ENCODE results near the gene POLR3A.

DNA sequence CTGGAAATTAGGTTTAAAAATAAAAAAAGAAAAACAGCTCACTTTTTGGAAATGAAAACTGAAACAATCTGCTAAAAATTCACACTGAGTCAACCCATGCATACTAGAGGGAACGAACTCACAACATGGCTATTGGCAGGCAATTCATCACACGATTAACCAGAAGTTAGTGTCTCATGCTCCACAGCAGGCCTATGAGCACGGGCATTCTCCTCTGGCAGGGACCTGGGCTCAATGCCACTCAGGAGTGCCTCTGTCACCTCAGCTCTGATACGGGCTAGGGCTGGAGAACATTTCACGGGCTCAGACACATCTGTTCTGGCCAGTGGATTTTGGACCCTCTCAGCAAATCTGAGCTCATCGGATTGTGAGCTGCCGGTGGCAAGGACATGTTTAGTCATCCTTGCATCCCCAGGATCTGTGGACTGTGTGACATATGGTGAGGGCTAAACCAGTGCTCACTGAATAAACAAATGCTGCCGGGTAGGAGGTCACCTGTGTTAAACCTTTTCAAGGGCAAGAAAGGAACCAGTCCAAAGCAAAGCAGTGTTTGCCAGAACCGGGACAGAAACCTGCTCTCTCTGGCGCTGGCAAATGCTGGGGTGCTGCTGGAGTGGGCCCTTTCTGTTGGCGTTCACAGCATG lies 40.1 kb downstream of the POLR3A start:
- TF ChIP-seq POLR2A (IDR thresholded peaks at IDR 0.05) (no peak), EP300 (IDR thresholded peaks at IDR 0.05) (no peak)
- TF ChIP-seq, protein P1, sequence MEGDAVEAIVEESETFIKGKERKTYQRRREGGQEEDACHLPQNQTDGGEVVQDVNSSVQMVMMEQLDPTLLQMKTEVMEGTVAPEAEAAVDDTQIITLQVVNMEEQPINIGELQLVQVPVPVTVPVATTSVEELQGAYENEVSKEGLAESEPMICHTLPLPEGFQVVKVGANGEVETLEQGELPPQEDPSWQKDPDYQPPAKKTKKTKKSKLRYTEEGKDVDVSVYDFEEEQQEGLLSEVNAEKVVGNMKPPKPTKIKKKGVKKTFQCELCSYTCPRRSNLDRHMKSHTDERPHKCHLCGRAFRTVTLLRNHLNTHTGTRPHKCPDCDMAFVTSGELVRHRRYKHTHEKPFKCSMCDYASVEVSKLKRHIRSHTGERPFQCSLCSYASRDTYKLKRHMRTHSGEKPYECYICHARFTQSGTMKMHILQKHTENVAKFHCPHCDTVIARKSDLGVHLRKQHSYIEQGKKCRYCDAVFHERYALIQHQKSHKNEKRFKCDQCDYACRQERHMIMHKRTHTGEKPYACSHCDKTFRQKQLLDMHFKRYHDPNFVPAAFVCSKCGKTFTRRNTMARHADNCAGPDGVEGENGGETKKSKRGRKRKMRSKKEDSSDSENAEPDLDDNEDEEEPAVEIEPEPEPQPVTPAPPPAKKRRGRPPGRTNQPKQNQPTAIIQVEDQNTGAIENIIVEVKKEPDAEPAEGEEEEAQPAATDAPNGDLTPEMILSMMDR (IDR thresholded peaks at IDR 0.05) = no peak
